Measurements from ENCODE around the gene SLC6A16.

The SLC6A16 gene

GRCh38 chr19:49264258-49264657 is 60.7 kb downstream of the SLC6A16 start:
- no peak for FAIRE-seq

GRCh38 chr19:49261602-49262001 is 63.4 kb downstream of the SLC6A16 start:
- FAIRE-seq = no peak

GRCh38 chr19:49256691-49257090 is 68.3 kb downstream of the SLC6A16 start:
- FAIRE-seq = no peak

- FAIRE-seq = no peak
Measured at GRCh38 chr19:49255674-49256073, 69.3 kb downstream of the SLC6A16 start.

- FAIRE-seq = no peak
Measured at GRCh38 chr19:49249933-49250332, 75.1 kb downstream of the SLC6A16 start.

- no peak for FAIRE-seq
Measured at GRCh38 chr19:49247676-49248075, 77.3 kb downstream of the SLC6A16 start.

- no peak for FAIRE-seq
Measured at GRCh38 chr19:49244256-49244655, 80.7 kb downstream of the SLC6A16 start.

- FAIRE-seq = no peak
Measured at GRCh38 chr19:49243726-49244125, 81.3 kb downstream of the SLC6A16 start.

- FAIRE-seq = no peak
Measured at GRCh38 chr19:49243129-49243528, 81.9 kb downstream of the SLC6A16 start.

GRCh38 chr19:49241769-49242168 is 83.2 kb downstream of the SLC6A16 start:
- FAIRE-seq = no peak
